GM23338 (cell line): ENCODE results near the gene TRIM73.
"Not testable (repeated sequence)": the region's sequence is repeated elsewhere in the genome, so short reads cannot be mapped to it uniquely, and the experiment has no call there.

Experiments
- EZH2 ChIP-seq: fragments of 200-600 bp; sonication (generic); IDR thresholded peaks from one replicate; pipeline ENCODE4 v1.8.0; 2017; ENCODE audit warnings: antibody characterized with exemption, mild to moderate bottlenecking, low read depth; ENCODE audit not compliant: unreplicated experiment
- EZH2phosphoT487 ChIP-seq: fragments of 200-600 bp; sonication (generic); IDR thresholded peaks from one replicate; pipeline ENCODE4 v1.8.1; 2018; ENCODE audit warnings: antibody characterized with exemption; ENCODE audit not compliant: unreplicated experiment
- POLR2AphosphoS5 ChIP-seq: IDR thresholded peaks from 2 replicates; pipeline ENCODE4 v1.6.1; 2016; ENCODE audit warnings: antibody characterized with exemption, low read depth
- STAT1 ChIP-seq: IDR thresholded peaks from one replicate; pipeline ENCODE4 v1.6.1; 2016; ENCODE audit warnings: antibody characterized with exemption; ENCODE audit not compliant: unreplicated experiment
- TF ChIP-seq, protein P1 (sequence below), 2 experiments: fragments of 200-600 bp in 1 of 2; sonication (generic) in 1 of 2; conservative IDR thresholded peaks; 2 replicates each; pipeline versions ENCODE4 v1.5.1 to v1.6.1; 2016 to 2017; ENCODE audit warnings: antibody characterized with exemption in 2 of 2, low read depth in 2 of 2, mild to moderate bottlenecking in 2 of 2, moderate library complexity in 1 of 2

DNA sequence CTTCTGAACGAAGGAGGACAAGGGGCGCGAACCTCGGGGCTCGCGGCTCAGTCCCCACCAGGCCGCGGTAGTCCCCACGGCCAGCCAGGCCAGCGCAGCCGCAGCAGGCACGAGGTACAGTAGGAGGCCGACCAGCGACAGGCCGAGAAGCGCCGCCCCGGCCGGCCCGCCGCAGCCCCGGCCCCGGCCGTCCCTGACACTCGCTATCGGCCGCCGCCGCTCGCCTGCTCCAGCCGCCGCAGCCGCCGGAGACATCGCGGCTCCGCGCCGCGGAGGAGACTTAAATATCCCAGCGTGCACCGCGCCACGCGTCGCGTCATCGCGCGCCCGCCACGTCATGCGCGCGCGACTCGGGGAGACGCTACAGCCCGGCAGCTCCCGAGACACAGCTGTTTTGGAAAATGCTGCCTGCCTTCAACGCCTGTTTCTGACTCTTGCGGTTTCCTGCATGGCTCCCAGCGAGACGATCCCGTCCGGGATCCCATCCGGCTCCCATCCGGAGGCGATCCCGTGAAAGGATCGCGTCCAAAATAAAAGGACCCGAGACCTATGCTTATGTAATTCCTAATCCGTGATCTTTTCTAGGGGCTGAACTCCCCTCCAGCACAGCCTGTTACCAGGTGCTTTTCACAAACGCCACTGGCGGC, 47.2 kb downstream of the TRIM73 start:
- TF ChIP-seq POLR2AphosphoS5, result peak; percentile 55
- TF ChIP-seq STAT1, EZH2, EZH2phosphoT487: not testable (repeated sequence)
- TF ChIP-seq, protein P1, sequence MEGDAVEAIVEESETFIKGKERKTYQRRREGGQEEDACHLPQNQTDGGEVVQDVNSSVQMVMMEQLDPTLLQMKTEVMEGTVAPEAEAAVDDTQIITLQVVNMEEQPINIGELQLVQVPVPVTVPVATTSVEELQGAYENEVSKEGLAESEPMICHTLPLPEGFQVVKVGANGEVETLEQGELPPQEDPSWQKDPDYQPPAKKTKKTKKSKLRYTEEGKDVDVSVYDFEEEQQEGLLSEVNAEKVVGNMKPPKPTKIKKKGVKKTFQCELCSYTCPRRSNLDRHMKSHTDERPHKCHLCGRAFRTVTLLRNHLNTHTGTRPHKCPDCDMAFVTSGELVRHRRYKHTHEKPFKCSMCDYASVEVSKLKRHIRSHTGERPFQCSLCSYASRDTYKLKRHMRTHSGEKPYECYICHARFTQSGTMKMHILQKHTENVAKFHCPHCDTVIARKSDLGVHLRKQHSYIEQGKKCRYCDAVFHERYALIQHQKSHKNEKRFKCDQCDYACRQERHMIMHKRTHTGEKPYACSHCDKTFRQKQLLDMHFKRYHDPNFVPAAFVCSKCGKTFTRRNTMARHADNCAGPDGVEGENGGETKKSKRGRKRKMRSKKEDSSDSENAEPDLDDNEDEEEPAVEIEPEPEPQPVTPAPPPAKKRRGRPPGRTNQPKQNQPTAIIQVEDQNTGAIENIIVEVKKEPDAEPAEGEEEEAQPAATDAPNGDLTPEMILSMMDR (conservative IDR thresholded peaks at IDR 0.05; ENCODE audit: low read depth in 2 of 2), result not testable (repeated sequence)
